ENCODE measurements around the gene CORO6. TPM values are rescaled to one million over a fixed set of nuclear protein-coding genes. Genes with fewer than 3 reads are reported as not detected.

The CORO6 gene
- total and polyA plus RNA-seq, 2 of the 13 experiments (the other 11 are each of a cell fraction or from before 2014, with no cell fraction given) = 0.42 to 0.82 TPM

- TF ChIP-seq ZBTB40 (IDR thresholded peaks at IDR 0.05) = no peak
- peak; percentile 31; the same call in 1 of the 2 replicates for TF ChIP-seq ZBTB40 (CRISPR knock-in tag; IDR thresholded peaks at IDR 0.05)
- TF ChIP-seq, protein P1, sequence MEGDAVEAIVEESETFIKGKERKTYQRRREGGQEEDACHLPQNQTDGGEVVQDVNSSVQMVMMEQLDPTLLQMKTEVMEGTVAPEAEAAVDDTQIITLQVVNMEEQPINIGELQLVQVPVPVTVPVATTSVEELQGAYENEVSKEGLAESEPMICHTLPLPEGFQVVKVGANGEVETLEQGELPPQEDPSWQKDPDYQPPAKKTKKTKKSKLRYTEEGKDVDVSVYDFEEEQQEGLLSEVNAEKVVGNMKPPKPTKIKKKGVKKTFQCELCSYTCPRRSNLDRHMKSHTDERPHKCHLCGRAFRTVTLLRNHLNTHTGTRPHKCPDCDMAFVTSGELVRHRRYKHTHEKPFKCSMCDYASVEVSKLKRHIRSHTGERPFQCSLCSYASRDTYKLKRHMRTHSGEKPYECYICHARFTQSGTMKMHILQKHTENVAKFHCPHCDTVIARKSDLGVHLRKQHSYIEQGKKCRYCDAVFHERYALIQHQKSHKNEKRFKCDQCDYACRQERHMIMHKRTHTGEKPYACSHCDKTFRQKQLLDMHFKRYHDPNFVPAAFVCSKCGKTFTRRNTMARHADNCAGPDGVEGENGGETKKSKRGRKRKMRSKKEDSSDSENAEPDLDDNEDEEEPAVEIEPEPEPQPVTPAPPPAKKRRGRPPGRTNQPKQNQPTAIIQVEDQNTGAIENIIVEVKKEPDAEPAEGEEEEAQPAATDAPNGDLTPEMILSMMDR (CRISPR knock-in tag; IDR thresholded peaks at IDR 0.05) = no peak
- no peak for TF ChIP-seq KLF11 (CRISPR knock-in tag; IDR thresholded peaks at IDR 0.05)
- peak; percentile 27; the same call in 1 of the 2 replicates for TF ChIP-seq KDM5B (CRISPR knock-in tag; IDR thresholded peaks at IDR 0.05; ENCODE audit: borderline replicate concordance)
- peak; percentile 53 for TF ChIP-seq SALL1 (CRISPR knock-in tag; IDR thresholded peaks at IDR 0.05)
- peak; percentile 55; the same call in 1 of the 2 replicates for TF ChIP-seq KAT8 (CRISPR knock-in tag; IDR thresholded peaks at IDR 0.05)
- TF ChIP-seq JDP2 (CRISPR knock-in tag; IDR thresholded peaks at IDR 0.05; ENCODE audit: borderline replicate concordance) = no peak
- TF ChIP-seq TFAP4 (IDR thresholded peaks at IDR 0.05; ENCODE audit: borderline replicate concordance, low read depth) = no peak
- TF ChIP-seq RBAK (CRISPR knock-in tag; IDR thresholded peaks at IDR 0.05) = peak; percentile 4; the same call in 1 of the 2 replicates
- TF ChIP-seq TBX2 (CRISPR knock-in tag; IDR thresholded peaks at IDR 0.05; ENCODE audit: borderline replicate concordance) = no peak
- TF ChIP-seq, protein P2, sequence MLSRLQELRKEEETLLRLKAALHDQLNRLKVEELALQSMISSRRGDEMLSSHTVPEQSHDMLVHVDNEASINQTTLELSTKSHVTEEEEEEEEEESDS (CRISPR knock-in tag; IDR thresholded peaks at IDR 0.05; ENCODE audit: borderline replicate concordance) = no peak
- TF ChIP-seq SMAD9 (CRISPR knock-in tag; IDR thresholded peaks at IDR 0.05) = no peak
- TF ChIP-seq KDM4B (CRISPR knock-in tag; IDR thresholded peaks at IDR 0.05) = no peak
- TF ChIP-seq CCAR2 (optimal IDR thresholded peaks at IDR 0.05; ENCODE audit: low read depth, low read length) = no peak
- no peak for TF ChIP-seq ZSCAN20 (CRISPR knock-in tag; IDR thresholded peaks at IDR 0.05; ENCODE audit: borderline replicate concordance)
- no peak for TF ChIP-seq ZNF629 (CRISPR knock-in tag; conservative IDR thresholded peaks at IDR 0.05)
Observed at GRCh38 chr17:29591146-29591736, 31.5 kb downstream of the CORO6 start (continued).
